GM10847 (cell line): ENCODE results near the gene ARAP3.

Experiments used
- POLR2A ChIP-seq: IDR thresholded peaks from 2 replicates; pipeline ENCODE4 v1.6.1; 2011; ENCODE audit not compliant: insufficient read length; ENCODE audit errors: extremely low read depth

ARAP3 gene

DNA sequence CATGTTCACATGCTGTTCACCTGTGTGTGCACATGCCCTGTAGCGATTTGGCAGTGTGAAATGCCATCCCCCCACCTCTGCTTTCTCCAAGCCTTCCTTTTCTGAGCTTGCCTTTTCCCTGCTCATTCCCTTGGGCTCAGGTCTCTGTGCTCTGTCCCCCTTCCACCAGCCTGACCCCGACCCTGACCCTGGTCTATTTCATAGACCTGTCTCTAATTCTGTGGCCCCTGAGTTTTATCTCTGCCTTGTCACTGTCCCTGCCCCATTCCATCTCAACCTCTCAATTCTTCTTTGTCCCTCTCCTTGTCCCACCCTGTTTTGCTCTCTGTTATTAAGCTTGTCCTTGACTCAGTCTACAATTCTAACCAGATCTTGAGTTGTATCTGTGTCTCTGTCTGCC lies 735 bp downstream of the ARAP3 start:
- no peak for TF ChIP-seq POLR2A

DNA sequence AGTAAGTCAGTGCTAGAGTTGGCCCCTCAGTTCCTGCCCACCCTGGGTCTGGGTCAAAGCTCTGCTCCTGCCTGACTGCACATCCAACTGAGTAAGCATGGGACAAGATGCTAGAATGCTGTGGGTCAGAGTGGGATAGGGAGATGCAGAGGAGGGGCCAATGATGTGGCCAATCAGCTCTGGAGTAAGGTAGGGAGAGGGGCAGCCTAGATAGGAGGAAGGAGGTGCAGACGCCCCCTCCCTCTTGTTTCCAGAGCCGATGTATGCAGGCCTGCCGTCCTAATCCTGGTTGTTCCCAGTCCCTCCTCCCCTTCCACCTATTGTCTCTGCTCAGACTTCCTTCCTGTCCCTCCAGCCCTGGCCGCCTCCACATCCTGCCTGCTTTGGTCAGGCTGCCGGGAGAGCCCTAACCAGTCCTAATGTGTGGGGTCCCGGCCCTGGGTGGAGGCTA lies 1.3 kb downstream of the ARAP3 start:
- TF ChIP-seq POLR2A: no peak

DNA sequence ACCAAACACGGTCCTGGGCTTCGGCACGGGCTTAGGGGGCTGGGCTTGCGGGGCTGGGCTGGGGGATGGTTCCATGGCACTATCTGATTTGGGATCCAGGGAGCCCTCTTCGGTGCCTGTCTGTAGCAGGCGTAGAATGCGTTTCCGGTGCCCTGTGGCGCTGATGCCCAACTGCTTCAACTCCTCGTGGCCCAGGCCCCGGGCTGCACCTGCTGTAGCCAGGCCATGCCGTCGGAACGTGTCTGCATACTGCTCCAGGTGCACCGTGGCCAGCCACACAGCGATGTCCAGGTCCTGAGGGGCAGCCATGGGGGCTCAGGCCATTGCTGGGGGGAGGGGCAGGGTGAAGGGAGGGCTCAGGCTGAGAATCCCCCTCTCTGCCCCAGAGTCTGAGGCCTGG lies 1.9 kb downstream of the ARAP3 start:
- no peak for TF ChIP-seq POLR2A

DNA sequence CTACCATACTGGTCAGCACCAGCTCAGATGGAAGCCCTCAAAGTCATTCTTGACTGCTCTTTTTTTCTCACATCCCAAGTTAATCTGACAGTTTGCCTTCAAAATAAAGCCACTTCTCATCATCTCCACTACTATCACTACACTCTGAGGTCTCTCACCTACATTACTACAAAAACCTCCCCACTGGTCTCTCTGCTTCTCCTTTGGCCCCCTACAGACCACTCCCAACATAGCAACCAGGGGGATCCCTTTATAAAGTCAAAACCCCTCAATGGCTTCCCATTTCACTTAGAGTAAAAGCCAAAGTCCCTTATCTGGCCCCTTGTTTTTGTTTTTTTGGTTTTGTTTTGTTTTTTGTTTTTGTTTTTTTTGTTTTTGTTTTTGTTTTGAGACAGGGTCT lies 4.6 kb downstream of the ARAP3 start:
- TF ChIP-seq POLR2A: no peak

DNA sequence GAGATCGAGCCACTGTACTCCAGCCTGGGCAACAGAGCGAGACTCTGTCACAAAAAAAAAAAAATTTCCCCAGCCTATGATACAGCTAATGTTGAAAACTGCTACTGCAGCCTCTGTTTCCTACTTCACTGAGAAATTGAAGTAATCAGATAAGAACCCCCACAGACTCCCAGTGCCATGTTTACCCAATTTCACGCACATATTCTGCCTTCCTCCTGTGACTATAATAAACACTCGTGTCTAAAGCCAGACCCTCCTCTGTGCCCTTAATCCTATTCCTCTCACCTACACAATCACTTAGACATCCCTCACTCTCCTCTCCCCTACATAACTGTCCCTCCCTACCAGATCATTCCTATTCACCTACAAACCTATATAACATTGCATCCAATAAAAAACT lies 6.4 kb downstream of the ARAP3 start:
- no peak for TF ChIP-seq POLR2A

DNA sequence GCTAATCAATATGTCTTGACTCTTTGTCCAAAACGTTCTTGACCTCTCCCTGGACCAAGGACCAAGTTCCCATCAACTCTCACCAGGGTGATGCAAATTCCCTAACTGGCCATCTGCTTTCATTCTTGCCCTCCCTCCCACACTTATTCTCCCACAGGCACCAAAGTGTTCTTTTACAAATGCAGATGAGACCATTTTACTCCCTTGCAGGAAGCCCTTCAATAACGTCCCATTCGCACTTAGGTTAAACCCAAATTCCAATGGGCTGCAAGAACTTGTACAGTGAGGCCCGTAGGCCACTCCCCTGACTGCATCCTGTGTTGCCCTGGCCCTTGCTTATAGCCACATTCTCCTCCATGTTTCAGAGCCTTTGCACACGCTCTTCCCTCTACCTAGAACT lies 7.3 kb downstream of the ARAP3 start:
- no peak for TF ChIP-seq POLR2A

DNA sequence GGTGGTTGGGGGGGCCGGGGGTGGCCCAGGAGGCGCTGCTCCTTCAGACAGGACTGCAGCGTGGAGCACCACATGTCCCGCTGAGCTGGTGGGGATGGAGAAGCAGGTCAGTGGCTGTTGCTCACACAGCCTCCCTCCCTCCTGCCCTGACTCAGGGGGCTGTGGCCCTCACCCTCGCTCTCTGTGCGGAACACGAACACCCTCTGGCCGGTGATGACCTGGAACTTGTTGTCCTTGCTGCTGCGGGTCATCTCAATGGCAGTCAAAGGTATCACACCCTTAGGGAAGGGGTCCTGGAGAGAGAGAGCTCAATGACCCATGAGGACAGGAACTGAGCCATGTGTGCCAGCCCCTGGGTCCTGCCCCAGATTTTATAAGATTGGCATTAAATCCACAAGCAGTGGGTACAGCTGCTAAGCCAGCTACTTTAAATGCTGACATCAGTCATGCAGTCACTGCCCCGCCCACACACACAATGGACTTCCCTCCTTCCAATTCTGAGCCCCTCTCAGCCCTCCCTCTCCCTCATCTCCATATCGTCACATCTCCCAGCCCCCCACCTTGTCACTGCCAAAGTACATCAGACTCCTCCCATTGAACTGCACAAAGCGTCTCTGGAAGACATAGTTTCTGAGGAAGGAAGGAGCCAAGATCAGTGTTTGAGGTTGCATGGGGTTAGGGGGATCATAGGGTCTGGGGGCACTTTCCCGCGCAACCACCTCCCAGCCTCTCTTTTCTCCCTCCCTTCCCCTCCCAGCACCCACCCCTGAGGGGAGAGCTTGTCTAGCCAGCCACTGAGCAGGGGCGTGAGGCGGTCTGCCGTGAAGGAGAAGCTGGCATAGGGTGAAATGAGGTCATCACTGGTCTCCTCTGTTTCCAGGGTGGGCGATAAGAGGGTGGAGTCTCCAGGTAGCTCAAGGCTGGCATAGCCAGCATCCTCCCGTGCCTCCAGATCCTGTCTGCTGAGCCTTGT lies 8.9 kb downstream of the ARAP3 start:
- no peak for TF ChIP-seq POLR2A

DNA sequence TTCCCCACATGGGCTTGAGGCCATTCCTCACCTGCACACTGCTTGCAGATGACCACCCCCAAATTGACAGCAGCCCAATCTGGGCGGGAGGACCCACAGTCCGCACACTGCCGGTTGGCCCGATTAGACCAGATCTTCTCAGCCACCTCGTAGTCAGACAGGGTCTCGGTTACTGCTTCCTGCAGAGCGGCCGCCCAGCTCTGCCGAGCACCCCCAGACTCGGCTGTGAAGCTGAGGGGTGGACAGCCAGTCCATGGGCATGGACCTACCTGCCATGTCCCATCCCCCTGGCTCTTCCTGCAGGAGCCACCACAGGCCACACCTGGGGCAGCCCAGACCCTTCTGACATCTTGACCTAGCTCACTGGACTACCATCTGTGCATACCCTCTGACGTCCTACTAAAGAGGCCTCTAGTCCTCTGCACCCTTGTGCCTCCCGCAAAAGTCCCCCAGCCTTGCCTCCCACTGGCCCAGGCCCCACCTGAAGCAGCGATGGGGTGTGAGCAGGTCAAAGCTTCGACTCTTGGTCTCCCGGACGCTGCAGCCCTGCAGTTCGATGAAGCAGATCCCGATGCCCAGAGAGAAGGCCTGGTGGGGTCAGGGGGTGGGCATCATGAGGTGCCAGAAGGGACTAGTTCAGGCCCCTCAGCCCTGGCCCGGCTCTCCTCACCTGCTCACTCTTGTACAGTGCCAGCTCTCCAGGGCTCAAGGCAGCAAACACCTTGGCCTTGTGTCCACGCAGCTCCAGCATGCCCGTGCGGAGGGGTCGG lies 9.8 kb downstream of the ARAP3 start:
- TF ChIP-seq POLR2A: no peak

DNA sequence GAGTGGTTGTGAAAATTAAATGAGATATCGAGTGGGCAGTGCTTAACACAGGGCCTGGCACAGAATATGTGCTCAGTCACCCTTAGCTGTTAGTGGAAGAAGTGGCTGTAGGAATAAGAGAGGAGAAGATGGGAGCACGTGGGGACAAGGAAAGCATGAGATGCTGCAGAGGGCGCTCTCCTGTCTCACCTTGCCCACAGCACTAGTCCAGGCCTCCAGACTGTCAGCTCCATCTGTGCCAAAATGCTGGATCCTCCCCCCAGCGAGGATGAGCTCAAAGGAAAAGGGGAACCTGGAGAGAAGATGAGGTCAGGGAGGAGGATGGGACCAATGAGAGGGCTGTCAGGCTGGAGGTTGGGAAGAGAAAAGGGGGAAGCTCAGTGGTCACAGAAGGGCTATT lies 12.5 kb downstream of the ARAP3 start:
- TF ChIP-seq POLR2A: no peak

DNA sequence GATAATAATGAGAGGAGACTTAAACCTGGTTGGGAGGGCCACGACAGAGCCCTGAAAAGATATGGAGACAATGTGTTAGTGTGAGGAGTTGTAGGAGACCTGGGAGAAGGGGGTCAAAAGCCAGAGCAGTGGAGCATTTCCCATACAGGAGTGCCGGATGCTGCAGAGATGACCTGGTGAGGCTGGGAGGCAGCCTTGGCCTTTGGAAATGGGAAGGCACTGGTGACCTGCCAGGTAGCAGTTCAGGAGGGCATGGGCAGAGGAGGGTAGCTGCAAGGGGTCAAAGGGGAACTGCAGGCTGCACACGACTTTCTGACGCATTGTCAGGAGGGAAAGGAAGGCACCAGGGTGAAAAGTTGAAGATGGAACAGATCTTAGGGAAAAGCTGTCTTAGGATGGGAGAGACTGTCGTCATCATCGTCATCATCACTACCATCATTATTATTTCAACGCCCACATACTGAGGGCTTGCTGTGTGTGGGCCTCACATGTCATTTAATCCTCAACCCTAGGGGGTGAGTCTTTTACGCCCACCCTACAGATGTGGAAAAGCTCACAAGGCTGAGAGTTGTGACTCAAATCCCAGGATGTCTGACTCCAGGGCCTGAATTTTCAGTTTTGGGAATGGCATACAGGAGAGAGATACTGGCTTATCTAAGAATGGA lies 13.3 kb downstream of the ARAP3 start:
- no peak for TF ChIP-seq POLR2A

DNA sequence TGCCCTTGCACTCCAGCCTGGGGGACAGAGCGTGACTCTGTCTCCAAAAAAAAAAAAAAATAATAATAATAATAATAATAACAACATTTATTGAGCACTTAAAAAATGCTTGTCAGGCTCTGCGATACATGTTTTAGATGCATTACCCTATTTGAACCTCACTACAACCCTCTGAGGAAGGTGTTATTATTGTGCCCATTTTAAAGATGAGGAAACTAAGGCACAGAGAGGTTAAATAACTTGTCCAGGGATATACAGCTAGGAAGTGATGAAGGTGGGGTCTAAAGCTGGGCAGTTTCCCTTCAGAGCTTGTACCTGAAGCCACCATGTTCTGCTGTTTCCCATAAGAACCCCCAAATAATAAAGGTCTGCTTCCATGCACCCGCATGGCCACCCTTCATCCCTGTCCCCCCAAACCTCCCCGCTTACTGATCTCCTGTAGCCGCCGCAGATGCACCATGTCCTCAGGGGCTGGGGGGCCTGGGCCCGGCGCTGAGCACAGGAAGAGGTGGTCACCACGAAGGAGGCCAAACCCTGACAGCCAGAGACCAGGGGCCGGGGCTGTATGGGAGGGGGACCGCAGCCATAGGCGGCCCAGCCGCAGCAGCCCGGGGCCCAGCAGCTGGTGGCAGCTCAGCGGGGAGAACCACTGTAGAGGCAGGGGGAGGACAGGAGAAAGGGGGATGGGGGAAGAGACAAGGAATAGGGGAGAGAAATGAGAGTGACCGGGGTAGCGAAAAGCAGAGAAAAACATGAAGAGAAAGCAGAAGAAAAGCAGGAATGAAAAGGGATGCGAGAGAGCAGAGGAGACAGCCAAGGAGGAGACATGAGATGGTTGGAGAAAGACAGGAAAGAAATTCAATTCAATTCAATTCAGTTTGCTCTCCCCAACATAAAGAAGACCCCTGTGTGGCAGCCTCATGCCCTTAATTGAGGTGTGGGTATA lies 15.8 kb downstream of the ARAP3 start:
- no peak for TF ChIP-seq POLR2A

DNA sequence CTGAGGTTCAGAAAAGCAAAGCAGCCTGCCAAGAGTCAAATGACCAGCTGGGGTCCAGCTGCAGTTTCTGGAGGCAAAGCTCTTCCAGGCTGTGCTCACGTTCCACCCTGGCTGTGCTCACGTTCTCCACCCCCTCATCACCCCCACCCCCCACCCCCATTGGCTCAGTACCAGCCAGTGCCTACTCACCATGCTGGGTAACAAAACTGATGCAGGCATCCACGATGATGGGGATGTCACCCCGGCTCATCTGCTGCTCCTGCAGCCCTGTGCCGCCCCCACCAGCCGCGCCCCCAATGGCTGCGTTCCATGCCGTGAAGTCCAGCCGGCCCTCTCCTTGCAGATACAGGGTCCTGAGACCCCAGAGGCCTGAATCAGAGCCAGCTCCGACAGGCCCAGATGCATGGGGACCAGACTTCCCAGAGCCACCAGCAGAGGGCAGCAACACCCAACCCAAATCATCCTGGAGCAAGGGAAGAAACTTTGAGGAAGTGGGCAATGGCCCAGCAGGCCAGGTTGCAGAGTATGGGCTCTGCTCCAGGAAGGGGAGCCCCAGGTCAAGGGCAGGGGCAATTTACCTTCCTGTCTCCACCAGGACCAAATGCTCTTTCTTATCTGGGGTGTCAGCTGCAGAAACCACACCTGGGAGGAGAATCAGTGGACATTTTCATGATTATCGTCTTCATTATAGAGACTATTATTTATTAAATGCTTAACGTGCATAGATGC lies 17.1 kb downstream of the ARAP3 start:
- TF ChIP-seq POLR2A: no peak

DNA sequence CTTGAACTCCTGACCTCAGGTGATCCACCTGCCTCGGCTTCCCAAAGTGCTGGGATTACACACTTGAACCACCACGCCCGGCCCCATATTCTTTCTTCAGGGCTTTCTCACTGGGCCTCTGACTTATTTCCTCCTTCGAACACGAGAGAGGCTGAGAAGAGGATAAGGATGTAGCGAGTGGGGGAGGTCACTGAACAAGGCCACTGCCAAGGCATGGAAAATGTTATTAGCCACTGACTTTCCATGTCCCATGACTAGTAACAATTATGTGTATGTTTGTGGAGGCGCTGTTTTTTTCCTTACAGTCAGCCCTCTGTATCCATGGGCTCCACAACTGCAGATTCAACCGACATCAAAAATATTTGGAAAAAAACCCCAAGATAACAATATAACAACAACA lies 18.5 kb downstream of the ARAP3 start:
- TF ChIP-seq POLR2A: no peak

DNA sequence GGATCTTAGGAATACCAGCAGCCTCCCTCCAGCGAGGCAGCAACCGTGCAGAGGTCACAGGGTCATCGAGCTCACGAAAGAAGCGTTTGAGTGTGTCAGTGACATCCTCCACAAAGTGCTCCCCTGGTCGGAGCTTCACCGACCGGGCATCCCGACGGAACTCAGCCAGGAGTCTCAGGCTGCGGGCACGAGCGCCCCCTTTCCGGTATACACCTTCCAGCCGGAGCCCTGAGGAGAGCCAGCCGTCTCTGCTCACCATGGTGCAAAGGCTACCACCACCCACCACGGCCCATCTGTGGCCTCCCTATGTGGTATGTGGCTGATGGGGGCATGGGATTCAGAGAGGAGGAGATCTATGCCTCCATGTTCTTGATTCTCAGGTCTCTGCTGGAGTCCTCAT lies 20.0 kb downstream of the ARAP3 start:
- no peak for TF ChIP-seq POLR2A

DNA sequence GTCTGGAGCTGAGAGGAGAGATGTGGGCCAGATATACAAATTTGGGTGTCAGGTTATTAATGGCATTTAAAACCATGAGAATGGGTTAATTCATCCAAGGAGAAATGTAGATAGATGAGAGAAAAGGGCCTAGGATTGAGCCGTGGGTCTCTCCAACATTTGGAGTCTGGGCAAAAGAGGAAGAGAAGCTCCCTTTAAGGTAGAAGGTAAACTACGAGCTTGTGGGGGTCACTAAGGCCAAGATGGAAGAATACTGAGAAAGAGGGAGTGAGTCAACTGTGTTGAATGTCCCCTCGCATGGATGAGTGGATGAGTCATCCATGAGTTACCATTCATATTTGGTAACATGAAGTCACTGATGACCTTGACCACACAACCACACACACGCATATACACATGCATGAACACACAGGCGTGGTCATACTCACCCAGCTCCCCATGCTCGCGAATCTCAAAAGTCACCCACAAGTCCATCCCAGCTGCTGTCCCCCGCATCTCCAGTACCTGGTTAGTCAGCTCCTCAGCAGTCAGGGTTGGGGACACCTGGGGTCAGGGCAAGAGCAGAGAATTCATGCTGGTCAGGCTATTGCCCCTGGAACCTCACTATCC lies 24.0 kb downstream of the ARAP3 start:
- no peak for TF ChIP-seq POLR2A
